NCI-H1436 treated with DMSO at 0.1 percent for 48 hours (cell line): ENCODE data around the gene TRAF3IP1.
"Not testable (repeated sequence)": the region's sequence is repeated elsewhere in the genome, so short reads cannot be mapped to it uniquely, and the experiment has no call there.

ENCODE experiments used
- DNase-seq: peaks from one replicate; lab custom pipeline; 2025; lab: John Stamatoyannopoulos, UW

TRAF3IP1 gene

DNA sequence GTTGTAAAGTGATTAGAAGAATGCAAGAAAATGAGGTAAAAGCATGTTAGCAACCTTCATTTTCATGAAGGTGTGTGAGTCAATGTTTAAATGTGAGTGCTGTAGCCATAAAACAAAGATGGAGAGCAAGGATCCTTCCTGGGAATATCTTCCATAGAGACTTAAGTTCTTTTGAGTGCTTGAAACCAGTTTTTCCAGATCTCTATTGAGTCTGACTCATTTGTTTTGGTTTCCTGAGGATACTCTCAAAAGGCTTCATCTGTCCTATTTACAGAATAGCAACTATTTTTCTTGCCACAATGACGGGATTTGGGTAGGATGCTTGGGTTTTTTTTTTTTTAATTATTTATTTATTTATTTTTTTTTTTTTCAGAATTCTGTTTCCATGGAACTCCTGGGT, 60.5 kb downstream of the TRAF3IP1 start:
- DNase-seq = no peak

DNA sequence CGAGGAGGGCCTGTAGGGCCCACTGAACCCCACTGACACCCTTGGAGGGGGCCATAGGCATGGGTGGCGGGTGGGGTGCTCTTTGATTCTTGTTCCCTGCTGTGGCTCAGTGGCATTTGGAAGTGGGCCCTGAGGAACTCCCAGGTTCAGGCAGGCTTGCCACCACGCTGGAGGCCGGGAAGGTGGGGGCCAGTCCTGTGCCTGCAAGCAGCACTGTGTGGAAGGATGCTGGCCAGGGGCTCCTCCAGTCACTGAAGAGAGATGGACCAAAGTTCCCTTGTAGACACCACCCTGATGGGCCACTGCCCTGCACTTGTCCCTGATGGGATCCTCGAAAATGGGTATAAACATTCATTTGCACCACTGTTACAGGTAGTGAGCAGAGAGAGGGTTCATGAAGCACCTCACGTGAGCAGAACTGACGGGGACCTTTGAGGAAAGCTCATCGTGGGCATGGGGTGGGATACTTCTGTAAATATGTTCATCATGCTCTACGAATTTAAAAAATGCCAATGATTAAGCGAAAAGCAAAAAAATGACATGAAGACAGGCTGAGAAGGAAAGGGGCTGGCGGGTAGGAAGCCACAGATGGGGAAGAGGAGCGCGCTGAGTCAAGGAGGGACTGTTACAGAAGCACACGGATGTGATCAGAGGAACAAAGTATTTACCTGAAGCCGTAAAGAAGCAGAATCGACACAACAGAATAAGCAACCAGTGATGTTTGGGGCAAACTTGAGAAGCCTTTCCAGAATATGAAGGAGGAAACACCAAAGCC, 61.2 kb downstream of the TRAF3IP1 start:
- DNase-seq = no peak

GRCh38 chr2:238382381-238382781, 62.1 kb downstream of the TRAF3IP1 start:
- DNase-seq = no peak

DNA sequence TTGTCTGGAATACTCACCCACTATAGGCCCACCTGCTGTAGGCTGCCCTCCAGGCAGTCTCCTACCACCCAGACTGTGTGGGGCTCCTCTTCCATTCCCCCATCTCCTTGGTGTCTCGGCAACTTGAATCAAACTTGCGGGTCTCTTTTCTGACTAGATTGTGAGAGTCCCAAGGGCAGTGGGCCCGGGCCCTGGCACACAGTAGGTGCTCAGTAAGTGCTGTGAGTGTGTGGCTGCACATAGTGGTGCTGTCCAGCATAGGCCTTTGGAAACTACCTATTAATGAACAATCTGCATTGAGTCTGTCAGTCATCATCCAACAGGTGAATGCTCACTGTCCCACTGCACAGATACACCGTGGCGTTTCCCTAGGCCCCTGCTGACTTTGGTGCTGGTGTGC, 62.8 kb downstream of the TRAF3IP1 start:
- DNase-seq = no peak

GRCh38 chr2:238383743-238384380, 63.5 kb downstream of the TRAF3IP1 start:
- DNase-seq = no peak

- DNase-seq = no peak
Measured at GRCh38 chr2:238387332-238387731, 67.0 kb downstream of the TRAF3IP1 start.

- no peak for DNase-seq
Measured at GRCh38 chr2:238388794-238389193, 68.5 kb downstream of the TRAF3IP1 start.

DNA sequence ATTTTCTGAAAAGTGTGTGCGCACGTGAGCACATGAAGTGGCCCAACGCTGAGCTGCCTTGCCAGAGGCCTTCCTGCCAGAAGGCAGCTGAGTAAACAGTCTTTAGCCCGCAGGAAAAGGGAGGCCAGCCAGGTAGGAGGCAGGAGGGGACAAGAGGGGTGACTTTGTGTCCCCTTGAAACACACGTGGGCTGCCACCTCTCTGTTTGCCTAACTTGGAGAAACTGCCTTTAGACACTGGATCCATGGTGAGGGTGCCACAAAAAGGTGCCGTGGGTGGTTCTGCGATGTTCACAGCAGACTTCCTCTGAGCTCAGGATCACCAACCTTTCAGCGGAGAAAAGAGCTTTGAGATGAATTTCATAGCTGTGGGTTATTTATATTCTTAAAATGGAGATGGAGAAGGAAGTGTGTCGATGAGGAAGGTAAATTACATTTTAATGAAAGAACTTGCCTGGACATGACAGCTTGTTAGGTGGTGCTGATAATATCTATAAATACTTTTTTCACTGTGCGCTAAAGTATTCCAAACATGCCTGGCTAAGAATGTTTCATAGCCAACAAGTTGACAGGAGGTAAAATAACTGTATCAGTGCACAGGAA, 69.8 kb downstream of the TRAF3IP1 start:
- peak; percentile 61 for DNase-seq

DNA sequence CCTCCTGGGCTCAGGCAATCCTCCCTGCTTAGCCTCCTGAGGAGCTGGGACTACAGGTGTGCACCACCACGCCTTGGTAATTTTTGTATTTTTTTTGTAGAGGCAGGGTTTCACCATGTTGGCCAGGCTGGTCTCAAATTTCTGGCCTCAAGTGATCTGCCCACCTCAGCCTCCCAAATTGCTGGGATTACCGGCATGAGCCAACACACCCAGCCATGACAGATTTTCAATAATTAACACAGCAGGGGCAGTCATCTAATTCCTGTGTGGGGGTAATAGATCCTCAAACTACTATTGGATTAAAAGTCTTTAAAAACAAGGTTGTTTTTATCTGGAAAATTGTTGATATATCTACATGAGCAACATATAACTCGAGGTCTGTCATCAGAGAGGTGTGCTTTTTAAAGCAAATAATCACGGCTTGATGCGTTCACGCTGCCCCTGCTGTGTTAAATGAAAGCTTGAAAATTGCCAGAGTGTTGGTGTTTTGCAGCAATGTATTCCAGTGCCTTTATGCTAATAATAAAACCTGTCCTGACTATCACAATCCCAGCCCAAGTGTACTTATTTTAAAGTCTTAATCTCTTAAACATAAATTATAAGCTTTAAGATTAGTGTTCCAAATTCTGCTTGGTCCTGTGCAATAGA, 70.8 kb downstream of the TRAF3IP1 start:
- no peak for DNase-seq

DNA sequence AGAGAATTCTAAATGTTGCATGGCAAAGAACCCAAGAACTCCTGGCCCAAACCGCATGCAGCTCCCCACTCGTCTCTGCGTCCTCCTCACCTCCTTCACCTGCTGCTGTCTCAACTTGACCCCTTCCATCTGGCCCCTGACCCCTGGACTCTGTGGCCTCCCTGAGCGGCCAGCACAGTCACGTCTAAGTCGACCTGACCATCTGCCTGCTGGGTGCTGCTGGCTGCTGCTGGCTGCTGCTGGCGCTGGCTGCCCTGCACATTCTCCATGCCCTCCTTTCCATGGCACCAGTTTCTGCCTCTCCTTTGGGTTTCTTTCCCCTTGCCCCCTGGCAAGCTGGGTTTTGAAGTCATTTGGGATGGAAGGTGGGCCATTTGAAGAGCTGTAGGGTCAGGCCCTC, 76.3 kb downstream of the TRAF3IP1 start:
- no peak for DNase-seq

- DNase-seq = no peak
Measured at GRCh38 chr2:238397356-238397755, 77.0 kb downstream of the TRAF3IP1 start.

DNA sequence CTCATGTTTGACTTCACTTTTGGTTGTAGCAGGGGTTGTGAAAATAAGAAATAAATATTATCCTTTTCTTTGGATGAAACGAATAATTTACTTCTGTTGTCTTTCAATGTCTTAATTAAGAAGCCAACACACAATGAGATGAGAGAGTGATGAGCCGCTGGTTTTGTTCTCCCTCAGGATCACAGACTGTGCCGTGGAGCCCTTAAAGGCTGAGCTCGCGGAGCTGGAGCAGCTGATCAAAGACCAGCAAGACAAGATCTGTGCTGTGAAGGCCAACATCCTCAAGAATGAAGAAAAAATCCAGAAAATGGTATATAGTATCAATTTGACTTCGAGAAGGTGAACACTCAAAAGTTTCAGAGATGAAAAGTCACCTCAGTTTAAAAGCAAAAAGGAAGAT, 78.3 kb downstream of the TRAF3IP1 start:
- no peak for DNase-seq

DNA sequence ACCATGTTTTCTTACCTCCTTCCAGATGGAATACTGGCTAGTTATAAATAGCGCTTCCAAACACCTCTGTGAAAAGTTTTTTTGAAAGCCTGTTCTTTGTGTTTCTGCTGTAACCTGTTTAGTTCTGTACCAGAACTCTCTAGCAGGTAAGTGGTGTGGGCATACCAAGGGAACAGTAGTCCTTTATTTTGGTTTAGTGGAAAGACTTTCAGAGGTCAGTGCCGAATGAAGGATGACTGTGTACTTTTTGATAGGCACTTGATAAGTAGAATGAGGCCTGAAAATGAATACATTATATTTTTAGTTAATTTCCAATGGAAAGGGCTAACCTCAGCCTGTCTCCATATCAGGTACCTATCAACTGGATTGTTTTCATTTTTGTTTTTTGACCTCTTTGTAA, 78.8 kb downstream of the TRAF3IP1 start:
- DNase-seq = no peak

- no peak for DNase-seq
Measured at GRCh38 chr2:238401551-238401950, 81.2 kb downstream of the TRAF3IP1 start.

DNA sequence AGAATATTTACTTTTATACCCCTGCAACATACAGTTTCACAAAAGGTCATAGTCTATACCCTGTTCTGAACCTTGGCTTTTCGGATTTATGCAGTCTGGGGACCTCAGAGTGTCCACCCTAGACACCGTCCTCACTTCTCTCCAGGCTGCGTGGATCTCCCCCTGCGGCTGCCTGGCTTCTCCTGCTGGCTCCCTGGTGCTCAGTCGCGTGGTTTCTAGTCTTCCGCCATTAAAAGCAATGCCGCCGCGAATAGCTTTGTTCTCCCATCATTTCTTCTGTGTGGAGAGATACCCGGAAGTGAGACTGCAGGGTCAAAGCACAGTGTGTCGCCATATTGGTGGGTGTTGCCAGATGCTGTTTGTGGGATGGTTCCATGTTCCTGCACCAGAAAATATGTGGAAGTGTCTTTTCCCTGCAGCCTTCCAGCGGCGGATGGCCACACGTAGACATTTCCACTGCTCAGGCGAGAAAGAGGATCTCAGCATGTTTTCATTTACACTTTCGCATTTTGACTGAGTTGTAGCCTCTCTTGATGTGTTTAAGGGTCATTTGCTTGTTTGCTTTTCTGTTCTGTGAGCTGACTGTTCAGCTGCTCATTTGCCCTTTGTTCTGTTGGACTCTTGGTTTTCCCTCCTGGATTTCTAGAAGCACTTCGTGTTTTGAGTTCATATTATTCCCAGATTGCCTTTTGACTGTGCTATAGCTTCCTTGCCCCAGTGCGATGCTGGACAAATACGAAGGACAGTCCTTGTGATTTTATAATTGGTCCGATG, 83.5 kb downstream of the TRAF3IP1 start:
- no peak for DNase-seq

DNA sequence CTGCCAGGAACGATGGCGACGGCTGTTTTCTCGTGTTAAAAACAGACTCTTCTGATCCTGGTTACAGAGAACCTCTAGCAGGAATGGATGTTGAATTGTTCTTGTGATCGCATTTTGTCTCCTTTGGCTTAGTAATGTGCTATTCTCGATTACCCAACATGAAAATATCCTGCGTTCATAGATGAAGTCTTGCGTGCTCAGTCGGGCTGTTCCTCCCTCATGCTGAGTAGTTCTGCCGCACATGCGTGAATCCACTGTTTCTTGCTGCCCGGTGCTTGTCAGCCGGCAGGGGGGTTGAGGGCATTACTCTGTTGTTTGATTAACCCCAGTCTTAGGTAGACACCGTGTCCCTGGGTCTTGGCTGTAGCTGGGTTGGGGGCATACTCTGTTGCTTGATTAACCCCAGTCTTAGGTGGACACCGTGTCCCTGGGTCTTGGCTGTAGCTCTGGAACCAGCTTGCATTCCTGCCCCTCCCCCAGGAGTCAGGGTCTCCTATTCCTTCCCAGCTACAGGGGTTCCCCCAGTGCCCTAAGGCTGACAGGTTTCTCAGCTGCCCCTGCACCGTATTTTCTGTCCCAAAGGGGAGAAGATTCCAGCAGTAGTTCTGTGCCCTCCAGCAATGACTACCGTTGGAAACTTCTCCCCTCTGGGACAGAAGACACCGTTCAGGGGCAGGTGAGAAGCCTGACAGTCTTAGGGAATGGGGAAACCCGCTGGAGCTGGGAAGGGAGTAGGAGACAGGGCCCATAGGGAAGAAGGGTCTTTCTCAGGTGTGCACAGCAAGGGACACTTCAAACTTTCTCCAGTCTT, 84.3 kb downstream of the TRAF3IP1 start:
- DNase-seq = no peak

- not testable (repeated sequence) for DNase-seq
Measured at GRCh38 chr2:238405217-238405555, 84.9 kb downstream of the TRAF3IP1 start.

GRCh38 chr2:238406221-238406997, 86.1 kb downstream of the TRAF3IP1 start:
- DNase-seq = no peak

DNA sequence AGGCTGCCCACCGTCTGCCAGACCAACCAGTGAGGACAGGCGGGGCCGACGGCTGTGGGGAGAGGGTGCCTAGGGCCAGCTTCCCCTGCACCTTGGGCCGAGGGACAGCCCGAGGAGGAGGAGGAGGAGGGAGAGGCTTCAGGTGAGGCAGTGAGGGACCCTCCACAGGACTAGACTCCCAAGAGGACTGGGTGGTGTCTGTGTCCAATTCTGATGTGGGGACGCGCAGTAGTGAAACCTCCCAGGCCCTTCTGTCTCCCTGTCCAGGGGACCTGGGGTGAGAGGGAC, 86.6 kb downstream of the TRAF3IP1 start:
- DNase-seq = no peak

DNA sequence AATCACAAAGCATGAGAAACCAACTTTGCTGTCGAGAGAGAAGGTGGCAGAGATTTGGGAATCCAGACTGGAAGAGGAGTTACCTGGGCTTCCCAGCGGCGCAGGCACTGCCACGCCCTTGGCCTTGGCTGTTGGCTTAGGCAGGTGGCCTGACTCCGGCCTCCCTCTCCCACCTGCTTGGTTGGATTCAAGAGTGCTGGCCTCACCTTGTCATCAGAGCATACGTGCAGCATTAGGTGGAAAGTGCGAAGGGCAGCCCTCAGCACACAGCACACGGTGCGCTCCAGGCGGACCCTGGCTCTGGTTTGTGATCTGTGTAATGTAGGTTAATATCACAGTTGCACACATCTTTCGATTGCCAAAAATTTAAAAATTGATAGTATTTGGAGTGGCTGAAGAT, 87.2 kb downstream of the TRAF3IP1 start:
- no peak for DNase-seq
